IMR-90 (cell line): ENCODE measurements around the gene RGS19.

ENCODE experiments used
- CEBPB ChIP-seq: IDR thresholded peaks from 2 replicates; pipeline ENCODE4 v1.6.1; 2012; ENCODE audit warnings: low read depth, low read length, improper control_type of control experiment
- MAFK ChIP-seq: IDR thresholded peaks from 2 replicates; pipeline ENCODE4 v1.6.1; 2012; ENCODE audit warnings: low read depth, low read length, improper control_type of control experiment
- MXI1 ChIP-seq: IDR thresholded peaks from 2 replicates; pipeline ENCODE4 v1.6.1; 2012; ENCODE audit warnings: low read depth, mild to moderate bottlenecking, low read length, moderate library complexity, borderline replicate concordance
- POLR2A ChIP-seq: IDR thresholded peaks from 2 replicates; pipeline ENCODE4 v1.6.1; 2012; ENCODE audit warnings: mild to moderate bottlenecking, low read depth, low read length
- RFX5 ChIP-seq: IDR thresholded peaks from 2 replicates; pipeline ENCODE4 v1.8.0; 2012; ENCODE audit warnings: low read depth, mild to moderate bottlenecking, low read length, moderate library complexity
- SMC3 ChIP-seq: fragments of 150-350 bp; IDR thresholded peaks from 2 replicates; pipeline ENCODE4 v1.6.1; 2016; ENCODE audit warnings: low read depth, mild to moderate bottlenecking, antibody characterized with exemption, low read length, moderate library complexity
- TF ChIP-seq, protein P1 (sequence below): conservative IDR thresholded peaks from 2 replicates; pipeline ENCODE4 v1.5.1; 2012; ENCODE audit warnings: mild to moderate bottlenecking, low read depth, low read length, improper control_type of control experiment

DNA sequence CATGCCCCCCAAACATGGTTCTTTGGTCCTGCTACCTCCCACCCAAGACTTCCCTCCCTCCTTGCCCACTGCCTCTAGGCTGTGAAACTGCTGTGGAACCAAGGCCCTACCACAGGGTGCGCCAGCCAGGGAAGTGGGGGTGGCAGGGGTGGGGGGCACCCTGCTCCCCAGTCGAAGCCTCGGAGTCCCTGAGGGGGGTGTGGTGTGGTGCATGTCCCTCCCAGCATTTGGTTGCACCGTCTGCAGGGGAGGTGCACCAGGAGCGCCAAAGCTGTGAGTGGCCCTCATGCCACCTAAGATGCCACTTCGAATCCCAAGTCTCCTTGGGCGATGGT, 1.8 kb downstream of the RGS19 start:
- no peak for TF ChIP-seq POLR2A
- TF ChIP-seq, protein P1, sequence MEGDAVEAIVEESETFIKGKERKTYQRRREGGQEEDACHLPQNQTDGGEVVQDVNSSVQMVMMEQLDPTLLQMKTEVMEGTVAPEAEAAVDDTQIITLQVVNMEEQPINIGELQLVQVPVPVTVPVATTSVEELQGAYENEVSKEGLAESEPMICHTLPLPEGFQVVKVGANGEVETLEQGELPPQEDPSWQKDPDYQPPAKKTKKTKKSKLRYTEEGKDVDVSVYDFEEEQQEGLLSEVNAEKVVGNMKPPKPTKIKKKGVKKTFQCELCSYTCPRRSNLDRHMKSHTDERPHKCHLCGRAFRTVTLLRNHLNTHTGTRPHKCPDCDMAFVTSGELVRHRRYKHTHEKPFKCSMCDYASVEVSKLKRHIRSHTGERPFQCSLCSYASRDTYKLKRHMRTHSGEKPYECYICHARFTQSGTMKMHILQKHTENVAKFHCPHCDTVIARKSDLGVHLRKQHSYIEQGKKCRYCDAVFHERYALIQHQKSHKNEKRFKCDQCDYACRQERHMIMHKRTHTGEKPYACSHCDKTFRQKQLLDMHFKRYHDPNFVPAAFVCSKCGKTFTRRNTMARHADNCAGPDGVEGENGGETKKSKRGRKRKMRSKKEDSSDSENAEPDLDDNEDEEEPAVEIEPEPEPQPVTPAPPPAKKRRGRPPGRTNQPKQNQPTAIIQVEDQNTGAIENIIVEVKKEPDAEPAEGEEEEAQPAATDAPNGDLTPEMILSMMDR = no peak
- no peak for TF ChIP-seq RFX5
- no peak for TF ChIP-seq MXI1
- TF ChIP-seq SMC3 = no peak
- TF ChIP-seq CEBPB = no peak
- no peak for TF ChIP-seq MAFK
